ENCODE data around the gene ZNF423. TPM values are rescaled to one million over a fixed set of nuclear protein-coding genes. Genes with fewer than 3 reads are reported as not detected.

ZNF423 gene
- total RNA-seq, 1 donor, result 11.6 TPM

DNA sequence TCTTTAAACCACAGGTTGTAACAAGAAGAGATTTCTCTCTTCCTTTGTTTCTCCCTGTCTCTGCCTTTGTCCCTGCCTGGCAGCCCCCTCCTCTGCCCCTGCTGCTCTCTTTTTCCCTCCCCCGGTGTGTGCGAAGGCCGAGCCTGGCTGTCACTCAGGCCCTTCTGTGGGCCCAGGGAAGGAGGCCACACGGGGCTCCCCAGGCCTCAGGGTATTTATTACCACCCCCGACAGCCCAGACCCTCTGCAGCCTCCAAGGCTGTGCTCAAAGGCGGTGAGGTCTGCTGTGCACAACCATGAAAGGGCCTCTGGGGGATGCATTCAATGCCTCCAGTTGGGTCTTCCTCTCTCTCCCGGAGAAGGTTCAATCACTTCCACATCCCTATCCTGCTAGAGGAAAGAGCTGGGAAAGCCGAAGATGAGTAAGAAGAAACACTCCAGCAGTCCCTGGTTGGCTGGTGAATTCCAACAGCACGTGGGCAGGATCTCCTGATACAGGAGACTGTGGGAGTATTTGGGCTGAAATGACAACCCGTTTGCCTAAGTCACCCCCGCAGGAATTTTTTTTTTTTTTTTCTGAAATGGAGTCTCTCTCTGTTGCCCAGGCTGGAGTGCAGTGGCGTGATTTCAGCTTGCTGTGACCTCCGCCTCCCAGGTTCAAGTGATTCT, 34.2 kb downstream of the ZNF423 start:
- Histone ChIP-seq H3K4me3 (ENCODE audit: insufficient read depth, low read length) (no peak overlapping the region), H3K9me3 (ENCODE audit: low read depth, low read length) (no peaks in the 10 kb centered on the region), H3K79me2 (ENCODE audit: insufficient read depth, low read length) (no peaks in the 10 kb centered on the region), H3K4me2 (ENCODE audit: insufficient read depth, low read length) (no peak overlapping the region), H3K27me3 (ENCODE audit: insufficient read depth, low read length) (peaks cover 3% of the 10 kb centered on the region), H3K36me3 (ENCODE audit: insufficient read depth, low read length) (no peaks in the 10 kb centered on the region), H2AFZ (ENCODE audit: low read length) (no peak overlapping the region), H3K27ac (ENCODE audit: low read depth, low read length) (no peak overlapping the region), H4K20me1 (ENCODE audit: insufficient read depth, low read length) (no peaks in the 10 kb centered on the region), H3K4me1 (ENCODE audit: insufficient read depth, low read length) (peaks cover 7% of the 10 kb centered on the region)
- DNase-seq (ENCODE audit: insufficient read length, low spot score, missing footprints), result peak; percentile 74
- TF ChIP-seq, protein P1, sequence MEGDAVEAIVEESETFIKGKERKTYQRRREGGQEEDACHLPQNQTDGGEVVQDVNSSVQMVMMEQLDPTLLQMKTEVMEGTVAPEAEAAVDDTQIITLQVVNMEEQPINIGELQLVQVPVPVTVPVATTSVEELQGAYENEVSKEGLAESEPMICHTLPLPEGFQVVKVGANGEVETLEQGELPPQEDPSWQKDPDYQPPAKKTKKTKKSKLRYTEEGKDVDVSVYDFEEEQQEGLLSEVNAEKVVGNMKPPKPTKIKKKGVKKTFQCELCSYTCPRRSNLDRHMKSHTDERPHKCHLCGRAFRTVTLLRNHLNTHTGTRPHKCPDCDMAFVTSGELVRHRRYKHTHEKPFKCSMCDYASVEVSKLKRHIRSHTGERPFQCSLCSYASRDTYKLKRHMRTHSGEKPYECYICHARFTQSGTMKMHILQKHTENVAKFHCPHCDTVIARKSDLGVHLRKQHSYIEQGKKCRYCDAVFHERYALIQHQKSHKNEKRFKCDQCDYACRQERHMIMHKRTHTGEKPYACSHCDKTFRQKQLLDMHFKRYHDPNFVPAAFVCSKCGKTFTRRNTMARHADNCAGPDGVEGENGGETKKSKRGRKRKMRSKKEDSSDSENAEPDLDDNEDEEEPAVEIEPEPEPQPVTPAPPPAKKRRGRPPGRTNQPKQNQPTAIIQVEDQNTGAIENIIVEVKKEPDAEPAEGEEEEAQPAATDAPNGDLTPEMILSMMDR (IDR thresholded peaks at IDR 0.05; ENCODE audit: extremely low read depth, low read depth, low read length), result no peak

DNA sequence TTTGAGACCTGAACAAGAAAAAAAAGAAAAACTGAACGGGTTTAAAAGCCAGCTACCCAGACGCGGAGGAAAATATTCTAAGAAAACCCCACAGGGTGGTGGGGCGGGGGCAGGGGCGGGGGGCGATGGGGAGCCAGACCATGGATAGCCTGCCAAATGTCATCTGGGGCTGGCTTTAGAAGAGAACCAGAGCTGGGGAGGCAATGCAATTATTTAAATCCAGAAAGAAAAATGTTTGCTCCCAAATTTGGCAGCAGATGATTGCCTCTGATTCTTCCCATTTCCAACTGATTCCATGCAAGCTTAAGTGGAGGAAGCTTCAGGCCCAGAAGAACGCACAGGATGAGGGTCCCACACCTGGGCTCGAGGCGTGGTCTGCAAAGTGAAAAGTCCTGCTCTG, 34.8 kb downstream of the ZNF423 start:
- H3K4me1 ChIP-seq (ENCODE audit: insufficient read depth, low read length), result peaks cover 7% of the 10 kb centered on the region
- no peaks in the 10 kb centered on the region for H4K20me1 ChIP-seq (ENCODE audit: insufficient read depth, low read length)
- TF ChIP-seq, protein P1 (IDR thresholded peaks at IDR 0.05; ENCODE audit: extremely low read depth, low read depth, low read length), result no peak
- no peaks in the 10 kb centered on the region for H3K36me3 ChIP-seq (ENCODE audit: insufficient read depth, low read length)
- H3K27ac ChIP-seq (ENCODE audit: low read depth, low read length), result no peak overlapping the region
- H2AFZ ChIP-seq (ENCODE audit: low read length), result no peak overlapping the region
- H3K4me3 ChIP-seq (ENCODE audit: insufficient read depth, low read length), result no peak overlapping the region
- H3K27me3 ChIP-seq (ENCODE audit: insufficient read depth, low read length), result peaks cover 3% of the 10 kb centered on the region
- no peaks in the 10 kb centered on the region for H3K9me3 ChIP-seq (ENCODE audit: low read depth, low read length)
- no peak overlapping the region for H3K4me2 ChIP-seq (ENCODE audit: insufficient read depth, low read length)
- no peaks in the 10 kb centered on the region for H3K79me2 ChIP-seq (ENCODE audit: insufficient read depth, low read length)
- no peak for DNase-seq (ENCODE audit: insufficient read length, low spot score, missing footprints)

DNA sequence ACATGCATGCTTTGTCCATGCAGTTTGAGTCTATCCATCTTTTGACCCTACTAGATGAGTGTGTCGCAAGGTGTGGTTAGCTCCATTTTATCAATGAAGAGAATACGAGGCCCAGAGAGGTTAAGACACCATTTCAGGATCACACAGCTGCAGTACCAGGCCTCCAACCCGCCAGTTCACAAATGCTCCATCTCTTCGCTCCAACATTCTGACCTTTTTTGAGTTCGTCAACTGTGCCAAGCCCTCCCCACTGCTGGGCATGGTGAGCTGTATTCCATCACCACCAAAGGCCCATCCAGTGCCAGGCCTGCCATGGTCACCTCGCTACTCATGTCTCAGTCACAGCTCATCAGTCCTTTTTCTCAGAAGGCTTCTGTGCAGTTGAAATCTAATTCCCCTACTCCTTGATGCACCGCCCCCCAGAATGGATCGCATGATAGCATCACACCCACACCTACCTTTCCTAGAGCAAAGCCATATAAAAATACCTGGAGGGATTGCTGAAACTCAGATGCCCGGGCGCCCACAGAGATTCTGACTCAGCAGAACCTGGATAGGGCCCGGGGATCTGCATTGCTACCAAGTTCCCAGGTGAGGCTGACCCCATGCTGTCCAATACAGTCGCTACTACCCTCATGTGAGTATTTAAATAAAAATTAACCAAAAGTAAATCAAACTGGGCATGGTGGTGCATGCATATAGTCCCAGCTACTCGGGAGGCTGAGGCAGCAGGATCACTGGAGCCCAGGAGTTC, 38.0 kb downstream of the ZNF423 start:
- DNase-seq (ENCODE audit: insufficient read length, low spot score, missing footprints), result no peak
- Histone ChIP-seq H3K27ac (ENCODE audit: low read depth, low read length) (no peak overlapping the region), H3K4me1 (ENCODE audit: insufficient read depth, low read length) (no peaks in the 10 kb centered on the region), H4K20me1 (ENCODE audit: insufficient read depth, low read length) (no peaks in the 10 kb centered on the region), H2AFZ (ENCODE audit: low read length) (no peak overlapping the region), H3K36me3 (ENCODE audit: insufficient read depth, low read length) (no peaks in the 10 kb centered on the region), H3K4me2 (ENCODE audit: insufficient read depth, low read length) (no peak overlapping the region), H3K9me3 (ENCODE audit: low read depth, low read length) (no peaks in the 10 kb centered on the region), H3K79me2 (ENCODE audit: insufficient read depth, low read length) (no peaks in the 10 kb centered on the region), H3K27me3 (ENCODE audit: insufficient read depth, low read length) (no peaks in the 10 kb centered on the region), H3K4me3 (ENCODE audit: insufficient read depth, low read length) (no peak overlapping the region)
- TF ChIP-seq, protein P1 (IDR thresholded peaks at IDR 0.05; ENCODE audit: extremely low read depth, low read depth, low read length), result no peak

DNA sequence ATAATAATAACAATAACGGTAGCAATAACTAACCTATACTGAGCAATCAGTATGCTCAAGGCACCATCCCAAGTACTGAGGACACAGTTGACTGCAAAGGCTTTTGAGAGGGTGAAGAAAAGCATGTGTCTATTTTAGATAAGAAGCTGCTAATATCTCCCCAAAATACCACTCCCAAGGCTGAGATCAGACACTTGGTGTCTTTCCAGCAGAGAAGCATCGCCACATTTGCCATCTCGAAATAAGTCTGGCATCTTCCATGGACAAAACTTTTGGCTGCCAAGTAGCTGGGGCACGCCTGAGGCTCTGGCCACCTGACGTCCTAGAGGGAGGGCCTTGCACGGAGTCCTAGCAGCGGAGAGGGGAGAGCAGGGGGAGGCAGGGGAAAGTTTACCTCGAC, 39.0 kb downstream of the ZNF423 start:
- H3K4me2 ChIP-seq (ENCODE audit: insufficient read depth, low read length), result no peak overlapping the region
- TF ChIP-seq, protein P1 (IDR thresholded peaks at IDR 0.05; ENCODE audit: extremely low read depth, low read depth, low read length), result no peak
- no peaks in the 10 kb centered on the region for H3K4me1 ChIP-seq (ENCODE audit: insufficient read depth, low read length)
- H2AFZ ChIP-seq (ENCODE audit: low read length), result no peak overlapping the region
- H4K20me1 ChIP-seq (ENCODE audit: insufficient read depth, low read length), result no peaks in the 10 kb centered on the region
- no peak overlapping the region for H3K27ac ChIP-seq (ENCODE audit: low read depth, low read length)
- no peak for DNase-seq (ENCODE audit: insufficient read length, low spot score, missing footprints)
- no peaks in the 10 kb centered on the region for H3K9me3 ChIP-seq (ENCODE audit: low read depth, low read length)
- H3K4me3 ChIP-seq (ENCODE audit: insufficient read depth, low read length), result no peak overlapping the region
- no peaks in the 10 kb centered on the region for H3K79me2 ChIP-seq (ENCODE audit: insufficient read depth, low read length)
- H3K36me3 ChIP-seq (ENCODE audit: insufficient read depth, low read length), result no peaks in the 10 kb centered on the region
- H3K27me3 ChIP-seq (ENCODE audit: insufficient read depth, low read length), result no peaks in the 10 kb centered on the region
